GM15510 (cell line): ENCODE results near the gene SLC6A1.

Source experiments
- POLR2A ChIP-seq: IDR thresholded peaks from 3 replicates; pipeline ENCODE4 v1.6.1; 2011; ENCODE audit warnings: borderline replicate concordance; ENCODE audit not compliant: insufficient read length; ENCODE audit errors: extremely low read depth

SLC6A1 gene

DNA sequence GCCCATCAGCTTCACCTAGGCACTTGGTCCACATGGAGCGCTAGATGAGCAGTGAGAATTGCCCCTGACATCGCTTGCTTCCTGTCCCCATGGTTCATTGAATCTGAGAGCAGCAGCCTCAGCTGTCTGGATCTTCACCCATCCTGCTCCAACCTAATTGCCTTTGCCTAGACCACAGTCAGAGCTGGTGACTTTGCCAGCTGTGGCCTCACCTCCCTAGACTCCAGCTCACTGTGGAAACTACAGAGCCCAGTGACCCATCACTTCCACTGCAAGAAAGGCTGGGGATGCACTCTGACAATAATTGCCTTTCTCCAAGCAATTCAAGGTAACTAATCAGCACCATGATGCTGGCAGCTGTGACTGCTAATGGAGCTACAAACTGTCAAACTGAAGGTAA lies 30.6 kb upstream of the SLC6A1 start:
- no peak for TF ChIP-seq POLR2A

DNA sequence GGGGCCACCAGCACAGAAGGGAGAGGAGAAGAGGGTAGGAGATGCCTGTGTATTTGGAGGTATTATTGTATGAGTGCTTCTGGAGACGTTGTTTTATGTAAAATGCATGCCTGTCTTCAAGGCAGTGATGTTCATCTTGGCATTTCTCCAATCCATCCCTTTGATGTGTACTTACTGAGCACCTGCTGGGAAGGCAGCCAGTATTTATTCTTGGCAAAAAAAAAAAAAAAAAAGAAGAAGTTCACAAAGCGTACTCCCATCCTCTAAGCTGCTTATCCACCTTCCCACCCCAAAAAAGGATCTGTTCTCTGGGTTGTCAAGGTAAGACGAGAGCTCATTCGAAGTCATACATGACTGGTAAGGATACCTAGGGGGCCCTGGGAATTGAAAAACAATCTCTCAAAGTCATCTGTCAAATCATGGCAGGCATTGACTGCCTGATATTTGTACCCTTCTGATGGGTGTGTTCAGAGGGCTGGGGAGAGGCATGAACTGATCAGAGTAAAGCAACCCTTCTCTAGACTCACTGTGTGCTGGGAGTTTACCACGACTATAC lies 30.0 kb upstream of the SLC6A1 start:
- TF ChIP-seq POLR2A, result no peak

GRCh38 chr3:10964537-10965167 lies 27.9 kb upstream of the SLC6A1 start:
- TF ChIP-seq POLR2A, result no peak

- TF ChIP-seq POLR2A, result no peak
Observed at GRCh38 chr3:10968401-10968800, 24.1 kb upstream of the SLC6A1 start.

DNA sequence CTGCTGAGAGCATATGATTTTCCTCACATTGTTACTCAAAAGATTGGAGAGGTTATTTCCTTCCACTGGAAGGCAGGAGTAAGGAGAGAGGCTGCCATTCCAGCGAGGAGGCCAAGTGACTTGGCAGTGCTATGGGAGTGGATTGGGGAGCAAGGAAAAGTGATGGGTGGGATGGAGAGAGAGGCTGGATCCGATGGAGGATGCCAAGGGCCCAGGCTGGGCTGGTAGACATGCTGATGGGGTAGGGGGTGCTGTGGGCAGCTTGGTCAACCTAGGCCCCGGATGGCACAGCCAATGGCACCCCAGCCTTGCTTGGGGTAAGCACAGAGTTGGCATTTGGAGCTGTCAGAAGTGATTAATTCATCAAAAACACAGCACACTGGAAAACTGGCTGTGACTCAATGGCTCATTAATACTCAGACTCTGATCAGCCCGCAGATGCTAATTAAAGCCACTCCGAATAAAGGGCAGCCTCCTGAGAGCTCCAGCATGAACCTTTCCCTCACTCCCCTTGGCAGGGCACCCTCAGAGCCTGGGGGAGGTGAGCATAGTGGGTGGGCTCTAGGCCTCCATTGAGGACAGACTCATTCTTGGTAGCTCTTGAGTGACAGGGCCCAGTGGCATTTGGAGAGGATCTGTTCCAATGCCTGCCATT lies 22.1 kb upstream of the SLC6A1 start:
- TF ChIP-seq POLR2A, result no peak

DNA sequence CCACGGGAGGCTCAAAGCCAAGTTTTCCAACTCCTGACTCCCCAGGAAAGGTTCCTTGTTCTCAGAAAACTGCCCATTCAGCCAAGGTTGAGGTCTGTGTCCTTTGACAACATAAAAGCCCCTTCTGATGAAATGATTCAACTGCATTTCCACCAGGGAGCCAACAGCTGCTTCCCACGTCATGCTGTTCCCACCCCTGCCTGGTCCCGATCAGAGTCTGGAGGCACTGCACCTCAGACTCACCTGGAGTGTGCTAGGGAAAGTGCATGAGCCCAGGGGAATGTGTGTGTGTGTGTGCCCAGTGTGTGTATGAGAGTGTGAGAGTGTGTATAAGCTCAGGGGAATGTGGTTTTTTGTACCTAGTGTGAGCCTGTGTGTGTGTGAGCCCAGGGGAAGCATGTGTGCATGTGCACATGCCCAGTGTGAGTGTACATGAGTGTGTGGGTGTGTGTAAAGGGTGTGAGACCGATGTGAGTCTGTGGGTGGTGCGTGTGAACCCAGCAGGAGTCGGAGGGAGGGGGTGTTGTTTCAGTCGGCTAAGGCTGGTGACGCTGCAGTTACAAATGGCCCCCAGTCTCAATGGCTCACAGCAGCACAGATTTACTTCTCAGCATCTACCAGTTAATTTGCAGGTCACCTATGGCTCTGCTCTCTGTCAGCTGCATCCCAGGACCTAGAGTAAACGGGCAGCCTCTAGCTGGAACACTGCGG lies 20.3 kb upstream of the SLC6A1 start:
- TF ChIP-seq POLR2A, result no peak

- no peak for TF ChIP-seq POLR2A
Observed at GRCh38 chr3:10973046-10973595, 19.4 kb upstream of the SLC6A1 start.

DNA sequence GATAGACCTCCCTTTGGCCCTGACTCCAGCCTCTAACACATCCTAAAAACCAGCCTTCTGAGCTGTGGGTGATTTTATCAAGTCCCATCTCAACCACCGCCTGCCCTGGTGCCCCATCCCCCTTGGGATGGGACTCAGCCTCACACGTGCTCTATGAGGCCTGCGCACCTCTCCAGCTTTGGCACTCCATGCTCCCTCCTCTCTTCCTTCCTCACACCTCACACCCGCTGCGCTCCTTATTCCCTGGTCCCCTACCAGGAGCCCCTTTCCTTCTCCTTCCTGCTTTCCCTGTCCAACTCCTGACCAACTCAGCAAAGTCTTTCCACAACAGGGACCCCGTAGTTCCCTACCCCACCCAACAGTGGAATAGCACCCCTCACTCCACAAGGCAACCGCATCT lies 18.4 kb upstream of the SLC6A1 start:
- TF ChIP-seq POLR2A, result no peak

GRCh38 chr3:10974746-10975375 lies 17.7 kb upstream of the SLC6A1 start:
- no peak for TF ChIP-seq POLR2A

DNA sequence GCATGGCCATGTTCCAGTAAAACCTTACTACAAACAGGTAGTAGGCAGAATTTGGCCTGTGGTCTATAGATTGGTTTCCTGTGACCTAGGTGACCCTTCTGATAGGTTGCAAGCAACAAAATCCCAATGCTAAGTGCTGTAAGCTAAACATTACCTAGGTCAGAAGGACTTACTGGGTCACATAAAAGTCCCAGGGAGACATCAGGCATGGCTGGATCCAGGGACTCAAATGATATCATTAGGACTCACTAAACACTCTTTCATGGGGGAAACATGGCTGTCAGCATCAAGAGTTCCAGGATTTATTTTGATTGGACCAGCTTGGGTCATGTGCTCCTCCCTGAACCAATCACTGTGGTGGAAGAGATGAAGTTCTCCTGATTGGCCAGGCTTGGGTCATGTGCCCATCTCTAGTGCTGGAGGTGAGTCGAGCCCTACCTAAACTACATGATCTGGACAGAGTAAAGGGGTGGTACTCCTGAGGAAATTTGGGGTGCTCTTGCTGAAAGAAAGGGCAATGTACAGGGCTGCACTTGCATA lies 16.8 kb upstream of the SLC6A1 start:
- no peak for TF ChIP-seq POLR2A

DNA sequence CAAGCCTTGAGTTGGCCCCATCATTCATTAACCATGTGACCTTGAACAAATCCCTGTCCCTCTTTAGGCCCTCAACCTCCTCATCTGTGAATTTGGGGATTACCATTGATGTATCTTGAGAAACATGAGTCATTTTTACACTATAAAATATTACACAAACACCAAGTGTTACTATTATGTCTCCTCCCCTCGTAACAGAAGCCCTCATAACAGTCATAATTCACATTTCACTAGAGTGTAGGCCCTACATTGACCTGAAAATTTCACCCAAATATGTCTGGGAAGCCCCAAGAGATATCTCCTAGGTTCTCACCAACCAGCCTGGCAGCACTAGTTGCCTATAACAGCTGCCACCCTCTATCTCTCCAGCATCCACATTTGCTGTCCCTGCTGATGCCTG lies 15.8 kb upstream of the SLC6A1 start:
- TF ChIP-seq POLR2A, result no peak

DNA sequence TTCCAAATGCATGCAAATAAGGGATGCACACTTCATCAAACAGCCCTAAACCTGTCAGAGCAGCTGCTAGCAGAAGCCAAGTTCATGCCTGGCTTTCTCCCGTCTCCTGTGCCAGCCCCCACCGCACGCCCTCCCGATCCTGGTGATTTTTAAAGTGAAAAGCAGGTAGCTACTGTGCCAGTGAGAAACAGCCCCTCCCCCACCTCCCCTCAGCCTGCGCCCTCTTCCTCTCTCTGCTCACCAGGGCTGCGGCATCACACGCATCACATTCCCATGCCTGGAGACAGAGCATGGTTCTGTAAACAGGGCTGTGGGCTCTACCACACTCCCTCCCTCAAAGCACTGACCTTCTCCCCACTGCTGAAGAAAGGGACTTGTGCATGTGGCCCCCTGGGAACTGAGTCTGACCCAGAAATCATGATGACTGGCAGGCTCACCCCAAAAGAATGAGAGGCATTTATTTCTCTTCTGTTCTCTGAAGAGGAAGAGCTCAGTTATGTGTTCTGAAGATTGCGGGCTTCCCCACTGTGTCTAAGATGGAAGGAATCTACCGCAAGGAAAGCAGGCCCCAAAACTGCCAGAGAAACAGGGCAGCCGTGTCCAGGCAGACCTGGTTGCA lies 14.5 kb upstream of the SLC6A1 start:
- no peak for TF ChIP-seq POLR2A

DNA sequence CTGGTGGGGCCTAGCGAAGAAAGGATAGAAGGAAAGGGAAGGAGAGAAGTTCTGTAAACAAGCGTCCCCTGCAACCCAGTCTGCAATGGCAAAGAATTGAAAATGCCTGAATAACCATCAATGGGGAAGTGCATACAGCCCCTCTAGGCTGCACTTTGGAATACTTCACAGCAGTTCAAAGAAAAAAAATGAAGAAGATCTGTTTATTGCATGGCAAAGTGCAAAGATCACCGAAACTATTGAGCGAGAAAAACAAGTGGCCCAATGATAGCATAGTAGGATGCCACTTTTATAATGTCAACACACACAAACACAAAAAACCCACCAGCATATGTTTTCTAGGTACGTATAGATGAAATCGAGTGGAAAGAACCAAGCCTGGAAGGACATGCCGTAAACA lies 13.6 kb upstream of the SLC6A1 start:
- no peak for TF ChIP-seq POLR2A

DNA sequence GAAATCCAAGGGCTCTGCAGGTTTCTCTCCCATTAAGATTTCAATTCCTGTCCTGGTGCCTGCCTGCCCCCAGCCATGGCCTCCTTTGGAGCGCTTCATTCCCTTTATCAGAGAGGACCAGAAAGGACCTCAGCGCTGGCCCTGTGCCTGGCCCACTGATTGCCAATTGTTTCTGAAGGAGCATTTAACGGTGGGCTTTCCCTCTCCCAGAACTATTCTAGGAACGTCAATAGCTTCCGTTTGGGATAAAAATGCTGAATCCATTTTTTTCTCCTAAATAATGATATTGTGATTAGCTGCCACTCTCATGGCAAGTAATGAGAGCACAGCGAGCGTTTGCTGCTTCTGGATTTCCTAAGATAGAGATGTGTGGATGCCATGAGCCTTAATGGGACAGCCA lies 12.2 kb upstream of the SLC6A1 start:
- no peak for TF ChIP-seq POLR2A
